Prostate gland (tissue), 2 donors: ENCODE data around the gene RPS6KA2. TPM values are rescaled to one million over a fixed set of nuclear protein-coding genes. Genes with fewer than 3 reads are reported as not detected.

Source experiments
- DNase-seq: peaks from one replicate; pipeline ENCODE4 v3.0.0-alpha.2; 2019; ENCODE audit warnings: low spot score
- H3K27ac ChIP-seq, 2 donors: fragments of 200-600 bp; sonication (generic); 2 replicates each; pipeline ENCODE4 v1.5.1; 2017 to 2019
- H3K27me3 ChIP-seq: fragments of 200-600 bp; sonication (generic); replicated peaks from 2 replicates; pipeline ENCODE4 v1.5.1; 2019; ENCODE audit not compliant: insufficient read depth
- H3K36me3 ChIP-seq, 2 donors: fragments of 200-600 bp; sonication (generic); 1 replicate in 1 of 2; 2 replicates in 1 of 2; pipeline versions ENCODE4 v1.5.1 to v1.8.1; 2017 to 2019
- H3K4me1 ChIP-seq: fragments of 200-600 bp; sonication (generic); replicated peaks from 2 replicates; pipeline ENCODE4 v1.5.1; 2019
- H3K4me3 ChIP-seq, 2 donors: fragments of 200-600 bp; sonication (generic); 2 replicates each; pipeline ENCODE4 v1.5.1; 2017 to 2019
- H3K9me3 ChIP-seq: fragments of 200-600 bp; sonication (generic); 2 replicates; pipeline ENCODE4 v1.5.1; 2017
- CTCF ChIP-seq, 4 experiments: fragments of 200-600 bp in 2 of 4; fragments of 450-650 bp in 2 of 4; sonication (generic) in 2 of 4; IDR thresholded peaks; 1 replicate in 3 of 4; 2 replicates in 1 of 4; pipeline ENCODE4 v1.5.1; 2016 to 2019; ENCODE audit warnings: antibody characterized with exemption in 4 of 4, mild to moderate bottlenecking in 2 of 4, moderate library complexity in 2 of 4
- POLR2A ChIP-seq: fragments of 450-650 bp; IDR thresholded peaks from one replicate; pipeline ENCODE4 v1.6.1; 2016; ENCODE audit warnings: antibody characterized with exemption, mild to moderate bottlenecking
- POLR2AphosphoS5 ChIP-seq: sonication (generic); formaldehyde crosslinking; IDR thresholded peaks from one replicate; pipeline ENCODE4 v1.6.1; 2017; ENCODE audit warnings: antibody characterized with exemption
- WGBS: methylation state at CpG from one replicate; pipeline ENCODE4 v1.1.5; 2018; 5-methylcytosine and 5-hydroxymethylcytosine counted together
- intact Hi-C: fragments of 100-400 bp; cut with DNase I; formaldehyde crosslinking; loops from one replicate; pipeline ENCODE4 v1.14.2; 2022
- total RNA-seq, 2 donors: library from RNA; depleted of rRNA; stranded (reverse); fragments of >200 nt; gene quantifications; one replicate each; pipeline ENCODE4 v1.1.0, GENCODE V29; 2016

The RPS6KA2 gene
- total RNA-seq, 2 donors from 2014 or later = 32.2 to 44.3 TPM

GRCh38 chr6:166615059-166615770 lies 11.8 kb downstream of the RPS6KA2 start:
- 82% methylated on average over 21 of the region's 21 CpGs for WGBS
- H3K4me3 ChIP-seq = no peak overlapping the region
- no peak overlapping the region for H3K27ac ChIP-seq
- no peak for DNase-seq
- TF ChIP-seq POLR2A = no peak
- TF ChIP-seq POLR2AphosphoS5 = peak; percentile 42
- H3K9me3 ChIP-seq = no peaks in the 10 kb centered on the region
- intact Hi-C loops = no loop called here
- H3K36me3 ChIP-seq = no peaks in the 10 kb centered on the region
- H3K4me1 ChIP-seq = no peaks in the 10 kb centered on the region
- no peaks in the 10 kb centered on the region for H3K27me3 ChIP-seq

GRCh38 chr6:166614589-166614988 lies 12.5 kb downstream of the RPS6KA2 start:
- H3K27me3 ChIP-seq = no peaks in the 10 kb centered on the region
- H3K36me3 ChIP-seq = no peaks in the 10 kb centered on the region
- no peak for TF ChIP-seq POLR2A
- TF ChIP-seq POLR2AphosphoS5 = no peak
- TF ChIP-seq CTCF (IDR thresholded peaks at IDR 0.05) = no peak
- no peaks in the 10 kb centered on the region for H3K4me1 ChIP-seq
- no peak for DNase-seq
- intact Hi-C loops = no loop called here
- H3K9me3 ChIP-seq = no peaks in the 10 kb centered on the region
- no peak overlapping the region for H3K27ac ChIP-seq
- 92% methylated on average over 10 of the region's 10 CpGs for WGBS
- no peak overlapping the region for H3K4me3 ChIP-seq

GRCh38 chr6:166614171-166614583 lies 12.9 kb downstream of the RPS6KA2 start:
- Histone ChIP-seq H3K9me3 (no peaks in the 10 kb centered on the region), H3K4me3 (no peak overlapping the region), H3K4me1 (no peaks in the 10 kb centered on the region), H3K27me3 (no peaks in the 10 kb centered on the region), H3K27ac (no peak overlapping the region), H3K36me3 (no peaks in the 10 kb centered on the region)
- intact Hi-C loops = no loop called here
- no peak for DNase-seq
- TF ChIP-seq POLR2AphosphoS5 = no peak
- no peak for TF ChIP-seq POLR2A
- no peak for TF ChIP-seq CTCF (IDR thresholded peaks at IDR 0.05)
- 84% methylated on average over 12 of the region's 12 CpGs for WGBS

GRCh38 chr6:166613027-166613426 lies 14.0 kb downstream of the RPS6KA2 start:
- no peaks in the 10 kb centered on the region for H3K4me1 ChIP-seq
- no peak for DNase-seq
- H3K27ac ChIP-seq = no peak overlapping the region
- H3K36me3 ChIP-seq = no peaks in the 10 kb centered on the region
- H3K27me3 ChIP-seq = no peaks in the 10 kb centered on the region
- H3K4me3 ChIP-seq = no peak overlapping the region
- intact Hi-C loops = no loop called here
- TF ChIP-seq POLR2A (no peak), CTCF (IDR thresholded peaks at IDR 0.05) (no peak), POLR2AphosphoS5 (no peak)
- 89% methylated on average over 7 of the region's 7 CpGs for WGBS
- no peaks in the 10 kb centered on the region for H3K9me3 ChIP-seq

- H3K36me3 ChIP-seq = no peaks in the 10 kb centered on the region
- DNase-seq = no peak
- intact Hi-C loops = no loop called here
- H3K27ac ChIP-seq = no peak overlapping the region
- H3K9me3 ChIP-seq = no peaks in the 10 kb centered on the region
- H3K4me3 ChIP-seq = no peak overlapping the region
- no peaks in the 10 kb centered on the region for H3K27me3 ChIP-seq
- H3K4me1 ChIP-seq = no peaks in the 10 kb centered on the region
- TF ChIP-seq POLR2A = no peak
- no peak for TF ChIP-seq CTCF (IDR thresholded peaks at IDR 0.05)
- no peak for TF ChIP-seq POLR2AphosphoS5
- 86% methylated on average over 11 of the region's 11 CpGs for WGBS
These were observed 14.6 kb downstream of the RPS6KA2 start for GRCh38 chr6:166612471-166612881.
